Measurements from ENCODE around the gene DPP8.

DNA sequence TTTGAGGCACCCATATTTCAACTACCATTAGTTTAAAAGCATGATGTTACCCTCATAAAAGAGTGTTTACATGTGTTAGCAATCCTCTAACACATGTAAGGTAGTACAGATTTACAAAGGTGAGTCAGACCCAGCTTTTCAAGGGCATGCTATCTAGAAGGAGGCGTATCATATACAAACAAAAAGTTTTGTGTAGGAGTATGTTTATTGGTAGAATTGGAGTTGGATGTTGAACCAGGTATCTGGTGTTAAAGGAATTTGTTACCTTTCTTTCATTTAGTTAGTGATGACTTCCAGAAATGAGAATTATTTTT is 15.2 kb upstream of the DPP8 start:
- TF ChIP-seq, protein P1, sequence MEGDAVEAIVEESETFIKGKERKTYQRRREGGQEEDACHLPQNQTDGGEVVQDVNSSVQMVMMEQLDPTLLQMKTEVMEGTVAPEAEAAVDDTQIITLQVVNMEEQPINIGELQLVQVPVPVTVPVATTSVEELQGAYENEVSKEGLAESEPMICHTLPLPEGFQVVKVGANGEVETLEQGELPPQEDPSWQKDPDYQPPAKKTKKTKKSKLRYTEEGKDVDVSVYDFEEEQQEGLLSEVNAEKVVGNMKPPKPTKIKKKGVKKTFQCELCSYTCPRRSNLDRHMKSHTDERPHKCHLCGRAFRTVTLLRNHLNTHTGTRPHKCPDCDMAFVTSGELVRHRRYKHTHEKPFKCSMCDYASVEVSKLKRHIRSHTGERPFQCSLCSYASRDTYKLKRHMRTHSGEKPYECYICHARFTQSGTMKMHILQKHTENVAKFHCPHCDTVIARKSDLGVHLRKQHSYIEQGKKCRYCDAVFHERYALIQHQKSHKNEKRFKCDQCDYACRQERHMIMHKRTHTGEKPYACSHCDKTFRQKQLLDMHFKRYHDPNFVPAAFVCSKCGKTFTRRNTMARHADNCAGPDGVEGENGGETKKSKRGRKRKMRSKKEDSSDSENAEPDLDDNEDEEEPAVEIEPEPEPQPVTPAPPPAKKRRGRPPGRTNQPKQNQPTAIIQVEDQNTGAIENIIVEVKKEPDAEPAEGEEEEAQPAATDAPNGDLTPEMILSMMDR (IDR thresholded peaks at IDR 0.05), result no peak
- no peak for TF ChIP-seq EZH2 (IDR thresholded peaks at IDR 0.05; ENCODE audit: borderline replicate concordance, insufficient read depth, low read depth, low read length, poor library complexity, severe bottlenecking)

Data from B cell (primary cell).